GM12865 (cell line): ENCODE measurements around the gene FXYD5.

Experiments used
- DNase-seq: peaks from one replicate; pipeline ENCODE4 v3.0.0; 2010; ENCODE audit warnings: low read depth
- H3K4me3 ChIP-seq: 2 replicates; pipeline ENCODE4 v1.5.1; 2011; ENCODE audit warnings: mild to moderate bottlenecking, low read depth, low read length, control low read depth
- CTCF ChIP-seq: IDR thresholded peaks from 2 replicates; pipeline ENCODE4 v1.5.1; 2011; ENCODE audit warnings: low read length, control low read depth, low read depth, inconsistent platforms; ENCODE audit not compliant: insufficient read depth; ENCODE audit errors: missing control alignments

The FXYD5 gene

GRCh38 chr19:35132254-35132653 is 22.3 kb upstream of the FXYD5 start:
- DNase-seq, result no peak
- TF ChIP-seq CTCF, result no peak
- H3K4me3 ChIP-seq, result no peak overlapping the region

GRCh38 chr19:35133826-35134225 is 20.7 kb upstream of the FXYD5 start:
- no peak for TF ChIP-seq CTCF
- no peak overlapping the region for H3K4me3 ChIP-seq
- no peak for DNase-seq

GRCh38 chr19:35134601-35135242 is 19.8 kb upstream of the FXYD5 start, which contains the start of gene LGI4:
TSS of gene LGI4 (minus strand) at chr19:35135059. CDS start at chr19:35134680, 379 bp downstream.
- DNase-seq, result no peak
- no peak within 1 kb of the TSS for H3K4me3 ChIP-seq
- no peak for TF ChIP-seq CTCF

- peak; percentile 84 for TF ChIP-seq CTCF
- DNase-seq, result peak; percentile 77
- no peak overlapping the region for H3K4me3 ChIP-seq
These were observed 19.1 kb upstream of the FXYD5 start for GRCh38 chr19:35135389-35135909.

GRCh38 chr19:35136231-35136630 is 18.3 kb upstream of the FXYD5 start:
- DNase-seq, result no peak
- no peak for TF ChIP-seq CTCF
- H3K4me3 ChIP-seq, result no peak overlapping the region

GRCh38 chr19:35136977-35137702 is 17.4 kb upstream of the FXYD5 start:
- DNase-seq, result no peak
- no peak overlapping the region for H3K4me3 ChIP-seq
- no peak for TF ChIP-seq CTCF
